Activated CD4-positive, alpha-beta T cell treated with anti-CD3 and anti-CD28 coated beads, Interleukin-2, amount 50 U/mL, for 16 hours (primary cell): ENCODE results near the gene OVOL2.
"Not testable (repeated sequence)": the region's sequence is repeated elsewhere in the genome, so short reads cannot be mapped to it uniquely, and the experiment has no call there.

Source experiments
- DNase-seq: peaks from one replicate; pipeline ENCODE4 v3.0.0-alpha.2; 2020

The OVOL2 gene

GRCh38 chr20:18056174-18057100 lies 1.3 kb downstream of the OVOL2 start:
- DNase-seq = no peak

- no peak for DNase-seq
Observed at GRCh38 chr20:18055261-18055660, 2.5 kb downstream of the OVOL2 start.

- DNase-seq = no peak
Observed at GRCh38 chr20:18052856-18053255, 4.9 kb downstream of the OVOL2 start.

GRCh38 chr20:18050628-18051027 lies 7.1 kb downstream of the OVOL2 start:
- no peak for DNase-seq

- no peak for DNase-seq
Observed at GRCh38 chr20:18048176-18048575, 9.5 kb downstream of the OVOL2 start.

GRCh38 chr20:18046535-18046934 lies 11.2 kb downstream of the OVOL2 start:
- DNase-seq = no peak

- DNase-seq = no peak
Observed at GRCh38 chr20:18042229-18042628, 15.5 kb downstream of the OVOL2 start.

- DNase-seq = no peak
Observed at GRCh38 chr20:18041462-18041861, 16.3 kb downstream of the OVOL2 start.

GRCh38 chr20:18039063-18039462 lies 18.7 kb downstream of the OVOL2 start:
- DNase-seq = no peak

- DNase-seq = no peak
Observed at GRCh38 chr20:18034039-18034438, 23.7 kb downstream of the OVOL2 start.

- DNase-seq = no peak
Observed at GRCh38 chr20:18032977-18033892, 24.5 kb downstream of the OVOL2 start.

GRCh38 chr20:18031888-18032509 lies 25.7 kb downstream of the OVOL2 start:
- no peak for DNase-seq

- DNase-seq = no peak
Observed at GRCh38 chr20:18031050-18031449, 26.7 kb downstream of the OVOL2 start.

GRCh38 chr20:18030020-18030419 lies 27.7 kb downstream of the OVOL2 start:
- no peak for DNase-seq

GRCh38 chr20:18027011-18027410 lies 30.7 kb downstream of the OVOL2 start:
- not testable (repeated sequence) for DNase-seq

- DNase-seq = no peak
Observed at GRCh38 chr20:18024606-18025127, 33.0 kb downstream of the OVOL2 start.

- no peak for DNase-seq
Observed at GRCh38 chr20:18020931-18021330, 36.8 kb downstream of the OVOL2 start.

GRCh38 chr20:18019068-18019467 lies 38.6 kb downstream of the OVOL2 start:
- DNase-seq = peak; percentile 25

- no peak for DNase-seq
Observed at GRCh38 chr20:18018100-18018499, 39.6 kb downstream of the OVOL2 start.

GRCh38 chr20:18016772-18017171 lies 40.9 kb downstream of the OVOL2 start:
- no peak for DNase-seq

GRCh38 chr20:18014411-18014810 lies 43.3 kb downstream of the OVOL2 start:
- DNase-seq = no peak

GRCh38 chr20:18012901-18013300 lies 44.8 kb downstream of the OVOL2 start:
- no peak for DNase-seq
